Stimulated activated CD4-positive, alpha-beta T cell treated with anti-CD3 and anti-CD28 coated beads, TNF-alpha, amount 100 ng/mL, for 1 hour (primary cell): Measurements from ENCODE around the gene RNF222.
"Not testable (repeated sequence)": the region's sequence is repeated elsewhere in the genome, so short reads cannot be mapped to it uniquely, and the experiment has no call there.

Experiments
- DNase-seq, 3 donors: peaks; one replicate each; pipeline ENCODE4 v3.0.0-alpha.2; 2020; ENCODE audit warnings: low read depth in 3 of 3, low spot score in 1 of 3

Gene RNF222

GRCh38 chr17:8412089-8412488 is 14.5 kb upstream of the RNF222 start:
- no peak for DNase-seq

- no peak for DNase-seq
Observed at GRCh38 chr17:8410883-8411238, 13.2 kb upstream of the RNF222 start.

- peak; percentile 51 to 74 (median 58) for DNase-seq
Observed at GRCh38 chr17:8409966-8410882, 12.6 kb upstream of the RNF222 start.

- DNase-seq, result no peak
Observed at GRCh38 chr17:8408371-8408770, 10.7 kb upstream of the RNF222 start.

- no peak for DNase-seq
Observed at GRCh38 chr17:8406174-8406573, 8.5 kb upstream of the RNF222 start.

- DNase-seq, result no peak
Observed at GRCh38 chr17:8405499-8406016, 7.9 kb upstream of the RNF222 start.

- DNase-seq, result no peak
Observed at GRCh38 chr17:8402921-8403536, 5.4 kb upstream of the RNF222 start.

GRCh38 chr17:8401107-8401506 is 3.5 kb upstream of the RNF222 start:
- no peak for DNase-seq

- DNase-seq, result no peak
Observed at GRCh38 chr17:8398980-8399379, 1.4 kb upstream of the RNF222 start.

GRCh38 chr17:8394497-8394896 is 3.1 kb downstream of the RNF222 start:
- not testable (repeated sequence) for DNase-seq

GRCh38 chr17:8393470-8394231 is 4.0 kb downstream of the RNF222 start:
- DNase-seq, result no peak

GRCh38 chr17:8392674-8393469 is 4.8 kb downstream of the RNF222 start:
- no peak for DNase-seq

GRCh38 chr17:8392274-8392673 is 5.4 kb downstream of the RNF222 start:
- DNase-seq, result no peak

GRCh38 chr17:8391711-8392110 is 5.9 kb downstream of the RNF222 start:
- DNase-seq, result no peak

- DNase-seq, result no peak
Observed at GRCh38 chr17:8387914-8388651, 9.5 kb downstream of the RNF222 start.

GRCh38 chr17:8386841-8387240 is 10.8 kb downstream of the RNF222 start:
- DNase-seq, result no peak

GRCh38 chr17:8384801-8385378 is 12.7 kb downstream of the RNF222 start:
- DNase-seq, result no peak

GRCh38 chr17:8383143-8383822 is 14.3 kb downstream of the RNF222 start, which contains the start of gene RPL26:
TSS of gene RPL26 (minus strand) at chr17:8383193. CDS start at chr17:8382310, 883 bp downstream.
- peak; percentile 81 to 87 (median 87) for DNase-seq

- no peak for DNase-seq
Observed at GRCh38 chr17:8382880-8383142, 14.8 kb downstream of the RNF222 start.
